ENCODE data around the gene ERC2. TPM values are rescaled to one million over a fixed set of nuclear protein-coding genes. Genes with fewer than 3 reads are reported as not detected.

The ERC2 gene
- total RNA-seq, 1 donor: 0.43 TPM

DNA sequence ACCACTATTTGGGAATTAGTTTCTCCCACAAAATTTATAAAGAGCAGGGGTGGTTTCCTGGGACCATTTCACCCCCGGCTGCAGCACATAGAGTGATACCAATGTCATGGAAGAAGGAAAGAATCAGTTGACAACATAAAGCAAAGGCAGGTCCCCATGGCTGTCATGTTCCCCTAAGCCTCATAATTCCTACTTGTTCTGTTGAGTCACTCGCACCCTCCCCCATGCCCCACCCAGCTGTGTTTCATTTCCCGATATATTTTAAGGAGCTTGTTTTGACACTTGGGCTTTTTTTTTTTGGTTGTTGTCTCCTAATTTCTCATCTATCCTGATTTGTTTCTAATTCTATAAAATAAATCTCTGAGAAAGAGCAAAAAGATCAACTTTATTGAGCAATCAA is 24.9 kb downstream of the ERC2 start:
- TF ChIP-seq, protein P1, sequence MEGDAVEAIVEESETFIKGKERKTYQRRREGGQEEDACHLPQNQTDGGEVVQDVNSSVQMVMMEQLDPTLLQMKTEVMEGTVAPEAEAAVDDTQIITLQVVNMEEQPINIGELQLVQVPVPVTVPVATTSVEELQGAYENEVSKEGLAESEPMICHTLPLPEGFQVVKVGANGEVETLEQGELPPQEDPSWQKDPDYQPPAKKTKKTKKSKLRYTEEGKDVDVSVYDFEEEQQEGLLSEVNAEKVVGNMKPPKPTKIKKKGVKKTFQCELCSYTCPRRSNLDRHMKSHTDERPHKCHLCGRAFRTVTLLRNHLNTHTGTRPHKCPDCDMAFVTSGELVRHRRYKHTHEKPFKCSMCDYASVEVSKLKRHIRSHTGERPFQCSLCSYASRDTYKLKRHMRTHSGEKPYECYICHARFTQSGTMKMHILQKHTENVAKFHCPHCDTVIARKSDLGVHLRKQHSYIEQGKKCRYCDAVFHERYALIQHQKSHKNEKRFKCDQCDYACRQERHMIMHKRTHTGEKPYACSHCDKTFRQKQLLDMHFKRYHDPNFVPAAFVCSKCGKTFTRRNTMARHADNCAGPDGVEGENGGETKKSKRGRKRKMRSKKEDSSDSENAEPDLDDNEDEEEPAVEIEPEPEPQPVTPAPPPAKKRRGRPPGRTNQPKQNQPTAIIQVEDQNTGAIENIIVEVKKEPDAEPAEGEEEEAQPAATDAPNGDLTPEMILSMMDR (IDR thresholded peaks at IDR 0.05; ENCODE audit: insufficient read depth, low read depth, low read length): no peak
- DNase-seq (ENCODE audit: low read depth): no peak
- no peak overlapping the region for H3K4me3 ChIP-seq (ENCODE audit: low read depth, low read length)

DNA sequence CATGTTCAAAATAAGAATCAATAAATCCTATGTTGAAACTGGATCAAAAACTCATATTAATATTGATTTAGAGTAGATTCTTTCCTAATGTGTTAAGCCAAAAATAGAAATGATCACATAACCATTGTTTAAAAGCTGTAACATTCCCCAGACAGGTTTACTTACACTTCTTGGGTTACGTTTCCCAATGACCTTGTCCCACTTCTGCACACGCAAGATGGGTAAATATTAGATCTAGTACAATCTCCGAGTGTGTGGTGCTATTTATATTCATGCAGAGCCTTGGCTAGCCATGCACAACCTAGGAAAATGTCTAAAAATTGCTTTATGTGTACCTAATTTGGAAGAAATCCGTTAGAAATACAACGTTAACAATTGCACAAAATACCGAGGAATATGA is 39.6 kb downstream of the ERC2 start:
- no peak overlapping the region for H3K4me3 ChIP-seq (ENCODE audit: low read depth, low read length)
- TF ChIP-seq, protein P1 (IDR thresholded peaks at IDR 0.05; ENCODE audit: insufficient read depth, low read depth, low read length): no peak
- DNase-seq (ENCODE audit: low read depth): no peak

- TF ChIP-seq, protein P1 (IDR thresholded peaks at IDR 0.05; ENCODE audit: insufficient read depth, low read depth, low read length): no peak
- no peak overlapping the region for H3K4me3 ChIP-seq (ENCODE audit: low read depth, low read length)
- no peak for DNase-seq (ENCODE audit: low read depth)
Measured at GRCh38 chr3:56424885-56425284, 43.4 kb downstream of the ERC2 start.

DNA sequence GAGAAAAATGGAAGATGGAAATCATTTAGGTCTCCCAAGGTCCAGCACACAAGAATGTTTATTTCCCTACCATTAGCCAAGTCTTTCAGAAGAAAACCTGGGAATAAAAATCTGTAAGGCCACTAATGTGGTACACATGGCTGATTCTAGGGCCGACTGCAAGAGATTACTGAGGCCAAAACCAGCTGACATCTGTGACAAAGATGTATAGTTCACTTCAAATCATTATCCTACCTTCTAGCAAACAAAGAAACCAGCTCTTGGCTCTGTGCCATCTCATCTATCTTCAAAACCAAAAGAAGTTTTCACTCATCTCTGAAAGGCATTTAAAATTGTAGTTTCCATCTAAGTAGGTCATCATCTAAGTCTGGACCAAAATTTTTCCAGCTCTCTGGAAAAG is 43.9 kb downstream of the ERC2 start:
- TF ChIP-seq, protein P1 (IDR thresholded peaks at IDR 0.05; ENCODE audit: insufficient read depth, low read depth, low read length): no peak
- no peak overlapping the region for H3K4me3 ChIP-seq (ENCODE audit: low read depth, low read length)
- DNase-seq (ENCODE audit: low read depth): no peak

DNA sequence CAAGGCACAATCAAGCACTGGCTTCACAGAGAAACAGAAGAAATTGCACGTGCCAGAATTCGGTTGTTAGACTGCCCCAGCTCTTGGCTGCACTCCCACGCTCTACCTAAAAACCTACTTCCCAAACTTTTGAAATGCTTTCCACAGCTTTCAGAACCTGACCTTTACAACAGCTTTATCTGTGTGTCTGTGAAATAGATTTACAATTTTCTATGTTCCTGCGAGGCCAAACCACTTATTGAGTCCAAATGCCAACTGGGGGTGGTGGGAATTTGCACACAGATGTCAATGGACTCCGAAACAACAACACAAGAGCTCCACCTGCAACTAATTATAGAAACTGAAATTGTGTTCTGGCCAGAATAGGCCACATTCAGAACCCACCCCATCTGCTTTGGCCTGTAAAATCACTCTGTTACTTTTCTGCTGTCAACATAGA is 44.6 kb downstream of the ERC2 start:
- no peak overlapping the region for H3K4me3 ChIP-seq (ENCODE audit: low read depth, low read length)
- DNase-seq (ENCODE audit: low read depth): no peak
- TF ChIP-seq, protein P1 (IDR thresholded peaks at IDR 0.05; ENCODE audit: insufficient read depth, low read depth, low read length): no peak

DNA sequence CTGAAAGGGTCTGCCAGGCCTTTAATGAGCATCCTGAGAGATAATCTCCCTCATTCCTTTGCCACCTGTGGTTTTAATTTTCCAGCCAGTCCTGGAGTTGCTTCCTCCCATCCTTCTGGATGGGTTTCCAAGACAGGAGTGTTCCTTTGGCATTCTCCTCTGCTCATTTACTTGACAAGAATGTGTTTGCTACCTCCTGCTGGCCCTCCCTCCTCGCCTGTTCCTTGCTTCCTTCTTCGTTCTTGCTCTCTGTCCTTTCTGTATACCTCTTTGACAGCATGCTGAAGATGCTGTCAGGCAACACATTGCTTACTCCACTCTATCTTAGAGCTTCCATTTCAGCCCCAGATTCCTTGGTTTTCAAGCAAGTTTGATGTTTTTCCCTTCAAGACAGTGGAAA is 46.0 kb downstream of the ERC2 start:
- TF ChIP-seq, protein P1 (IDR thresholded peaks at IDR 0.05; ENCODE audit: insufficient read depth, low read depth, low read length): no peak
- DNase-seq (ENCODE audit: low read depth): no peak

DNA sequence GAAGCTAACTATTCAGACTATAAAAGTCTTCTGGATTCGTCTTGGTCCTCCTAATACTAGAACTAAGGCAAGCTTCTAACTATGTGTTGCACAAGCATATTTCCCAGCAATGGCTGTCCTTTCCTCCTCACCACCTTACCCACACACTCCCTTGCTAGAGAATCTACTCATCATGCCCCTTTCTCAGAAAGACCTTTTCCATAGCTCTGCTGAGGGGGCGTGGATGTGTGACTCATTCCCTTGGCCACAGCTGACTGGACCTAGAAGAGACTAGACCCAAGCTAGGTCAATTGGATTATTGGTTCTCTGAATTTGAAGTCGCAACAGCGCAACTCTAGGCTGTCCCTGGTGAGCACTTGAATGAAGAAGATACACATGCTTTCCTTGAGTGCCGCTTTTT is 47.1 kb downstream of the ERC2 start:
- DNase-seq (ENCODE audit: low read depth): no peak
- H3K4me3 ChIP-seq (ENCODE audit: low read depth, low read length): no peak overlapping the region
- TF ChIP-seq, protein P1 (IDR thresholded peaks at IDR 0.05; ENCODE audit: insufficient read depth, low read depth, low read length): no peak

More for the DNA sequence above, 46.0 kb downstream of the ERC2 start:
- H3K4me3 ChIP-seq (ENCODE audit: low read depth, low read length): no peak overlapping the region

Measured in fibroblast of villous mesenchyme (primary cell).